Upper lobe of left lung (tissue), 6 donors: ENCODE results near the gene PTPRN2. TPM values are rescaled to one million over a fixed set of nuclear protein-coding genes. Genes with fewer than 3 reads are reported as not detected.

ENCODE experiments used
- ATAC-seq, 2 donors: fragments of 200-7000 bp; cut with Tn5 transposase; one replicate each; pipeline ENCODE4 v1.9.1; 2022; ENCODE audit warnings: mild to moderate bottlenecking in 2 of 2, moderate library complexity in 2 of 2; ENCODE audit not compliant: low FRiP score in 2 of 2
- DNase-seq, 2 donors: peaks; one replicate each; pipeline ENCODE4 v3.0.0-alpha.2; 2019 to 2020
- H3K27ac ChIP-seq, 4 donors: fragments of 200-600 bp; sonication (generic); one replicate each; pipeline ENCODE4 v1.5.1; 2016 to 2019
- H3K27me3 ChIP-seq, 4 donors: fragments of 200-600 bp; sonication (generic); one replicate each; pipeline ENCODE4 v1.5.1; 2017 to 2019
- H3K36me3 ChIP-seq, 4 donors: fragments of 200-600 bp; sonication (generic); one replicate each; pipeline ENCODE4 v1.5.1; 2016 to 2019
- H3K4me1 ChIP-seq, 4 donors: fragments of 200-600 bp; sonication (generic); one replicate each; pipeline ENCODE4 v1.5.1; 2018 to 2019
- H3K4me3 ChIP-seq, 4 donors: fragments of 200-600 bp; sonication (generic); one replicate each; pipeline ENCODE4 v1.5.1; 2017 to 2019; ENCODE audit warnings: mild to moderate bottlenecking in 2 of 4, moderate library complexity in 1 of 4
- H3K9me3 ChIP-seq, 4 donors: fragments of 200-600 bp; sonication (generic); one replicate each; pipeline ENCODE4 v1.5.1; 2018 to 2019
- CTCF ChIP-seq, 6 experiments: fragments of 450-650 bp in 4 of 6; fragments of 200-600 bp in 2 of 6; sonication (generic) in 2 of 6; IDR thresholded peaks; one replicate each; pipeline ENCODE4 v1.5.1; 2016 to 2019; ENCODE audit warnings: antibody characterized with exemption in 6 of 6
- EP300 ChIP-seq, 4 donors: sonication (generic); formaldehyde crosslinking; IDR thresholded peaks; one replicate each; pipeline ENCODE4 v1.5.1; 2017; ENCODE audit warnings: antibody characterized with exemption in 4 of 4, control low read depth in 2 of 4
- POLR2A ChIP-seq, 4 donors: fragments of 450-650 bp; IDR thresholded peaks; one replicate each; pipeline ENCODE4 v1.5.1; 2016 to 2017; ENCODE audit warnings: antibody characterized with exemption in 4 of 4, mild to moderate bottlenecking in 2 of 4
- POLR2AphosphoS5 ChIP-seq, 2 donors: sonication (generic); formaldehyde crosslinking; IDR thresholded peaks; one replicate each; pipeline ENCODE4 v1.5.1; 2017; ENCODE audit warnings: antibody characterized with exemption in 2 of 2
- WGBS, 2 donors: methylation state at CpG; one replicate each; pipeline ENCODE4 v1.1.5; 2017 to 2018; 5-methylcytosine and 5-hydroxymethylcytosine counted together
- total RNA-seq, 6 donors: library from RNA; depleted of rRNA in 4 of 6; stranded (reverse); fragments of >200 nt in 4 of 6; gene quantifications; one replicate each; pipeline versions ENCODE4 v1.1.0 to v1.2.1, GENCODE V29; 2016 to 2021
- donor health status: DM: no; HTN: no; CAD: no; lungs with moderate emphysema.
- donor health status: DM: no; HTN: yes; CAD: no; lungs with severe emphysema.

Gene PTPRN2
- total RNA-seq, 6 donors from 2014 or later: 3.3 to 7.9 (median 5.2) TPM

GRCh38 chr7:158491094-158491493 is 96.5 kb downstream of the PTPRN2 start:
- ATAC-seq: no peak
- Histone ChIP-seq H3K27ac (no peak overlapping the region), H3K4me1 (no peaks in the 10 kb centered on the region), H3K9me3 (no peaks in the 10 kb centered on the region), H3K36me3 (no peaks in the 10 kb centered on the region), H3K4me3 (no peak overlapping the region), H3K27me3 (no peaks in the 10 kb centered on the region)
- no peak for DNase-seq
- 83 to 87% methylated on average over 9 to 11 of the region's 11 CpGs for WGBS, 2 donors
- no peak for TF ChIP-seq POLR2AphosphoS5 (IDR thresholded peaks at IDR 0.05)
- no peak for TF ChIP-seq CTCF (IDR thresholded peaks at IDR 0.05)
- TF ChIP-seq POLR2A (IDR thresholded peaks at IDR 0.05): no peak
- TF ChIP-seq EP300 (IDR thresholded peaks at IDR 0.05): no peak

GRCh38 chr7:158490171-158490782 is 97.3 kb downstream of the PTPRN2 start:
- Histone ChIP-seq H3K9me3 (no peaks in the 10 kb centered on the region), H3K27me3 (no peaks in the 10 kb centered on the region), H3K4me3 (no peak overlapping the region), H3K4me1 (no peaks in the 10 kb centered on the region), H3K36me3 (no peaks in the 10 kb centered on the region), H3K27ac (no peak overlapping the region)
- ATAC-seq (no peak), DNase-seq (peak in 1 of 2 donors; percentile 81)
- 95 to 96% methylated on average over 30 to 46 of the region's 47 CpGs for WGBS, 2 donors
- TF ChIP-seq CTCF (IDR thresholded peaks at IDR 0.05) (no peak), POLR2A (IDR thresholded peaks at IDR 0.05) (no peak), EP300 (IDR thresholded peaks at IDR 0.05) (no peak), POLR2AphosphoS5 (IDR thresholded peaks at IDR 0.05) (no peak)

- no peak for ATAC-seq
- Histone ChIP-seq H3K9me3 (no peaks in the 10 kb centered on the region), H3K36me3 (no peaks in the 10 kb centered on the region), H3K4me3 (no peak overlapping the region), H3K27ac (no peak overlapping the region), H3K27me3 (no peaks in the 10 kb centered on the region), H3K4me1 (no peaks in the 10 kb centered on the region)
- WGBS, 2 donors: 92% methylated on average over 35 to 36 of the region's 51 CpGs
- no peak for DNase-seq
- no peak for TF ChIP-seq EP300 (IDR thresholded peaks at IDR 0.05)
Measured at GRCh38 chr7:158489462-158490155, 98.0 kb downstream of the PTPRN2 start.

GRCh38 chr7:158488181-158488971 is 99.2 kb downstream of the PTPRN2 start:
- Histone ChIP-seq H3K4me3 (no peak overlapping the region), H3K4me1 (no peaks in the 10 kb centered on the region), H3K9me3 (no peaks in the 10 kb centered on the region), H3K27ac (no peak overlapping the region), H3K36me3 (no peaks in the 10 kb centered on the region), H3K27me3 (no peaks in the 10 kb centered on the region)
- no peak for DNase-seq
- TF ChIP-seq POLR2AphosphoS5 (IDR thresholded peaks at IDR 0.05): no peak
- no peak for TF ChIP-seq POLR2A (IDR thresholded peaks at IDR 0.05)
- no peak for TF ChIP-seq EP300 (IDR thresholded peaks at IDR 0.05)
- TF ChIP-seq CTCF (IDR thresholded peaks at IDR 0.05): no peak
- WGBS, 2 donors: 88 to 93% methylated on average over 38 to 41 of the region's 42 CpGs
- ATAC-seq: peak in 1 of 2 donors; percentile 48

GRCh38 chr7:158487631-158488151 is 99.9 kb downstream of the PTPRN2 start:
- H3K27me3 ChIP-seq: no peaks in the 10 kb centered on the region
- no peak for DNase-seq
- TF ChIP-seq POLR2A (IDR thresholded peaks at IDR 0.05) (no peak), EP300 (IDR thresholded peaks at IDR 0.05) (no peak), POLR2AphosphoS5 (IDR thresholded peaks at IDR 0.05) (no peak), CTCF (IDR thresholded peaks at IDR 0.05) (no peak)
- no peak overlapping the region for H3K4me3 ChIP-seq
- no peak for ATAC-seq
- H3K9me3 ChIP-seq: no peaks in the 10 kb centered on the region
- H3K27ac ChIP-seq: no peak overlapping the region
- H3K36me3 ChIP-seq: no peaks in the 10 kb centered on the region
- WGBS, 2 donors: 76 to 78% methylated on average over 18 of the region's 18 CpGs
- no peaks in the 10 kb centered on the region for H3K4me1 ChIP-seq
